ENCODE results near the gene GSDMA.
"Not testable (repeated sequence)": the region's sequence is repeated elsewhere in the genome, so short reads cannot be mapped to it uniquely, and the experiment has no call there.

Gene GSDMA

GRCh38 chr17:39934324-39934723 lies 28.5 kb upstream of the GSDMA start:
- H3K4me1 ChIP-seq (ENCODE audit: control insufficient read depth, insufficient read depth, low read length) = peaks cover 10% of the 10 kb centered on the region
- DNase-seq (ENCODE audit: low read depth) = no peak
- no peak overlapping the region for H3K4me3 ChIP-seq (ENCODE audit: low read length)
- no peaks in the 10 kb centered on the region for H3K27me3 ChIP-seq (replicated peaks; ENCODE audit: control insufficient read depth, insufficient read depth, low read length)
- H3K9me3 ChIP-seq (ENCODE audit: control insufficient read depth, low read length) = no peaks in the 10 kb centered on the region
- H3K36me3 ChIP-seq (ENCODE audit: control insufficient read depth, insufficient read depth, low read length, severe bottlenecking) = no peaks in the 10 kb centered on the region
- H3K9ac ChIP-seq (ENCODE audit: low read length) = no peak overlapping the region

- no peak overlapping the region for H3K4me3 ChIP-seq (ENCODE audit: low read length)
- H3K27me3 ChIP-seq (replicated peaks; ENCODE audit: control insufficient read depth, insufficient read depth, low read length) = no peaks in the 10 kb centered on the region
- H3K9ac ChIP-seq (ENCODE audit: low read length) = no peak overlapping the region
- peaks cover 10% of the 10 kb centered on the region for H3K4me1 ChIP-seq (ENCODE audit: control insufficient read depth, insufficient read depth, low read length)
- no peaks in the 10 kb centered on the region for H3K9me3 ChIP-seq (ENCODE audit: control insufficient read depth, low read length)
- DNase-seq (ENCODE audit: low read depth) = peak; percentile 27
- no peaks in the 10 kb centered on the region for H3K36me3 ChIP-seq (ENCODE audit: control insufficient read depth, insufficient read depth, low read length, severe bottlenecking)
Measured at GRCh38 chr17:39935909-39936308, 26.9 kb upstream of the GSDMA start.

- H3K9me3 ChIP-seq (ENCODE audit: control insufficient read depth, low read length) = no peaks in the 10 kb centered on the region
- no peak overlapping the region for H3K9ac ChIP-seq (ENCODE audit: low read length)
- H3K36me3 ChIP-seq (ENCODE audit: control insufficient read depth, insufficient read depth, low read length, severe bottlenecking) = no peaks in the 10 kb centered on the region
- no peak overlapping the region for H3K4me3 ChIP-seq (ENCODE audit: low read length)
- peaks cover 10% of the 10 kb centered on the region for H3K4me1 ChIP-seq (ENCODE audit: control insufficient read depth, insufficient read depth, low read length)
- H3K27me3 ChIP-seq (replicated peaks; ENCODE audit: control insufficient read depth, insufficient read depth, low read length) = no peaks in the 10 kb centered on the region
- DNase-seq (ENCODE audit: low read depth) = no peak
Measured at GRCh38 chr17:39937447-39937846, 25.4 kb upstream of the GSDMA start.

GRCh38 chr17:39938140-39938869 lies 24.5 kb upstream of the GSDMA start:
- H3K9ac ChIP-seq (ENCODE audit: low read length) = no peak overlapping the region
- H3K9me3 ChIP-seq (ENCODE audit: control insufficient read depth, low read length) = no peaks in the 10 kb centered on the region
- peaks cover 10% of the 10 kb centered on the region for H3K4me1 ChIP-seq (ENCODE audit: control insufficient read depth, insufficient read depth, low read length)
- no peak for DNase-seq (ENCODE audit: low read depth)
- H3K4me3 ChIP-seq (ENCODE audit: low read length) = no peak overlapping the region
- no peaks in the 10 kb centered on the region for H3K27me3 ChIP-seq (replicated peaks; ENCODE audit: control insufficient read depth, insufficient read depth, low read length)
- no peaks in the 10 kb centered on the region for H3K36me3 ChIP-seq (ENCODE audit: control insufficient read depth, insufficient read depth, low read length, severe bottlenecking)

- DNase-seq (ENCODE audit: low read depth) = no peak
- Histone ChIP-seq H3K27me3 (replicated peaks; ENCODE audit: control insufficient read depth, insufficient read depth, low read length) (peaks cover 3% of the 10 kb centered on the region), H3K9me3 (ENCODE audit: control insufficient read depth, low read length) (no peaks in the 10 kb centered on the region), H3K4me1 (ENCODE audit: control insufficient read depth, insufficient read depth, low read length) (peaks cover 10% of the 10 kb centered on the region), H3K36me3 (ENCODE audit: control insufficient read depth, insufficient read depth, low read length, severe bottlenecking) (no peaks in the 10 kb centered on the region), H3K4me3 (ENCODE audit: low read length) (no peak overlapping the region), H3K9ac (ENCODE audit: low read length) (no peak overlapping the region)
Measured at GRCh38 chr17:39939106-39939505, 23.7 kb upstream of the GSDMA start.

- DNase-seq (ENCODE audit: low read depth) = peak; percentile 79
- Histone ChIP-seq H3K4me1 (ENCODE audit: control insufficient read depth, insufficient read depth, low read length) (peaks cover 10% of the 10 kb centered on the region), H3K4me3 (ENCODE audit: low read length) (no peak overlapping the region), H3K27me3 (replicated peaks; ENCODE audit: control insufficient read depth, insufficient read depth, low read length) (peaks cover 3% of the 10 kb centered on the region), H3K36me3 (ENCODE audit: control insufficient read depth, insufficient read depth, low read length, severe bottlenecking) (no peaks in the 10 kb centered on the region), H3K9me3 (ENCODE audit: control insufficient read depth, low read length) (no peaks in the 10 kb centered on the region), H3K9ac (ENCODE audit: low read length) (peak overlapping the region; percentile 22)
Measured at GRCh38 chr17:39939588-39940419, 23.0 kb upstream of the GSDMA start.

- Histone ChIP-seq H3K4me3 (ENCODE audit: low read length) (no peak overlapping the region), H3K9me3 (ENCODE audit: control insufficient read depth, low read length) (no peaks in the 10 kb centered on the region), H3K4me1 (ENCODE audit: control insufficient read depth, insufficient read depth, low read length) (peaks cover 10% of the 10 kb centered on the region), H3K9ac (ENCODE audit: low read length) (no peak overlapping the region), H3K36me3 (ENCODE audit: control insufficient read depth, insufficient read depth, low read length, severe bottlenecking) (no peaks in the 10 kb centered on the region), H3K27me3 (replicated peaks; ENCODE audit: control insufficient read depth, insufficient read depth, low read length) (peaks cover 3% of the 10 kb centered on the region)
- no peak for DNase-seq (ENCODE audit: low read depth)
Measured at GRCh38 chr17:39943702-39944392, 19.0 kb upstream of the GSDMA start.

- DNase-seq (ENCODE audit: low read depth) = no peak
Measured at GRCh38 chr17:39944393-39944711, 18.5 kb upstream of the GSDMA start.

GRCh38 chr17:39946551-39947330 lies 16.1 kb upstream of the GSDMA start:
- no peak for DNase-seq (ENCODE audit: low read depth)
- peaks cover 3% of the 10 kb centered on the region for H3K27me3 ChIP-seq (replicated peaks; ENCODE audit: control insufficient read depth, insufficient read depth, low read length)
- H3K4me3 ChIP-seq (ENCODE audit: low read length) = no peak overlapping the region
- H3K36me3 ChIP-seq (ENCODE audit: control insufficient read depth, insufficient read depth, low read length, severe bottlenecking) = no peaks in the 10 kb centered on the region
- H3K9me3 ChIP-seq (ENCODE audit: control insufficient read depth, low read length) = no peaks in the 10 kb centered on the region
- peaks cover 11% of the 10 kb centered on the region for H3K4me1 ChIP-seq (ENCODE audit: control insufficient read depth, insufficient read depth, low read length)
- H3K9ac ChIP-seq (ENCODE audit: low read length) = no peak overlapping the region

More at GRCh38 chr17:39944393-39944711, 18.5 kb upstream of the GSDMA start:
- no peak overlapping the region for H3K9ac ChIP-seq (ENCODE audit: low read length)
- no peaks in the 10 kb centered on the region for H3K36me3 ChIP-seq (ENCODE audit: control insufficient read depth, insufficient read depth, low read length, severe bottlenecking)
- H3K4me3 ChIP-seq (ENCODE audit: low read length) = no peak overlapping the region
- H3K9me3 ChIP-seq (ENCODE audit: control insufficient read depth, low read length) = no peaks in the 10 kb centered on the region
- H3K27me3 ChIP-seq (replicated peaks; ENCODE audit: control insufficient read depth, insufficient read depth, low read length) = peaks cover 3% of the 10 kb centered on the region
- H3K4me1 ChIP-seq (ENCODE audit: control insufficient read depth, insufficient read depth, low read length) = peaks cover 8% of the 10 kb centered on the region

- H3K4me1 ChIP-seq (ENCODE audit: control insufficient read depth, insufficient read depth, low read length) = peaks cover 15% of the 10 kb centered on the region
- not testable (repeated sequence) for H3K36me3 ChIP-seq (ENCODE audit: control insufficient read depth, insufficient read depth, low read length, severe bottlenecking); H3K9ac ChIP-seq (ENCODE audit: low read length); H3K4me3 ChIP-seq (ENCODE audit: low read length); H3K27me3 ChIP-seq (replicated peaks; ENCODE audit: control insufficient read depth, insufficient read depth, low read length); DNase-seq (ENCODE audit: low read depth); H3K9me3 ChIP-seq (ENCODE audit: control insufficient read depth, low read length)
Measured at GRCh38 chr17:39948489-39948828, 14.3 kb upstream of the GSDMA start.

- Histone ChIP-seq H3K9ac (ENCODE audit: low read length) (no peak overlapping the region), H3K9me3 (ENCODE audit: control insufficient read depth, low read length) (no peaks in the 10 kb centered on the region), H3K4me3 (ENCODE audit: low read length) (no peak overlapping the region), H3K27me3 (replicated peaks; ENCODE audit: control insufficient read depth, insufficient read depth, low read length) (peaks cover under 1% of the 10 kb centered on the region), H3K4me1 (ENCODE audit: control insufficient read depth, insufficient read depth, low read length) (peaks cover 15% of the 10 kb centered on the region), H3K36me3 (ENCODE audit: control insufficient read depth, insufficient read depth, low read length, severe bottlenecking) (no peaks in the 10 kb centered on the region)
- DNase-seq (ENCODE audit: low read depth) = no peak
Measured at GRCh38 chr17:39949028-39949427, 13.8 kb upstream of the GSDMA start.

All from adipocyte (in vitro differentiated cells).